ENCODE results near the gene NDC1. TPM values are rescaled to one million over a fixed set of nuclear protein-coding genes. Genes with fewer than 3 reads are reported as not detected.
"Not testable (repeated sequence)": the region's sequence is repeated elsewhere in the genome, so short reads cannot be mapped to it uniquely, and the experiment has no call there.

The NDC1 gene, protein sequence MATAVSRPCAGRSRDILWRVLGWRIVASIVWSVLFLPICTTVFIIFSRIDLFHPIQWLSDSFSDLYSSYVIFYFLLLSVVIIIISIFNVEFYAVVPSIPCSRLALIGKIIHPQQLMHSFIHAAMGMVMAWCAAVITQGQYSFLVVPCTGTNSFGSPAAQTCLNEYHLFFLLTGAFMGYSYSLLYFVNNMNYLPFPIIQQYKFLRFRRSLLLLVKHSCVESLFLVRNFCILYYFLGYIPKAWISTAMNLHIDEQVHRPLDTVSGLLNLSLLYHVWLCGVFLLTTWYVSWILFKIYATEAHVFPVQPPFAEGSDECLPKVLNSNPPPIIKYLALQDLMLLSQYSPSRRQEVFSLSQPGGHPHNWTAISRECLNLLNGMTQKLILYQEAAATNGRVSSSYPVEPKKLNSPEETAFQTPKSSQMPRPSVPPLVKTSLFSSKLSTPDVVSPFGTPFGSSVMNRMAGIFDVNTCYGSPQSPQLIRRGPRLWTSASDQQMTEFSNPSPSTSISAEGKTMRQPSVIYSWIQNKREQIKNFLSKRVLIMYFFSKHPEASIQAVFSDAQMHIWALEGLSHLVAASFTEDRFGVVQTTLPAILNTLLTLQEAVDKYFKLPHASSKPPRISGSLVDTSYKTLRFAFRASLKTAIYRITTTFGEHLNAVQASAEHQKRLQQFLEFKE
- total RNA-seq, result 10 to 100 TPM; 17.3 to 39.4 TPM

DNA sequence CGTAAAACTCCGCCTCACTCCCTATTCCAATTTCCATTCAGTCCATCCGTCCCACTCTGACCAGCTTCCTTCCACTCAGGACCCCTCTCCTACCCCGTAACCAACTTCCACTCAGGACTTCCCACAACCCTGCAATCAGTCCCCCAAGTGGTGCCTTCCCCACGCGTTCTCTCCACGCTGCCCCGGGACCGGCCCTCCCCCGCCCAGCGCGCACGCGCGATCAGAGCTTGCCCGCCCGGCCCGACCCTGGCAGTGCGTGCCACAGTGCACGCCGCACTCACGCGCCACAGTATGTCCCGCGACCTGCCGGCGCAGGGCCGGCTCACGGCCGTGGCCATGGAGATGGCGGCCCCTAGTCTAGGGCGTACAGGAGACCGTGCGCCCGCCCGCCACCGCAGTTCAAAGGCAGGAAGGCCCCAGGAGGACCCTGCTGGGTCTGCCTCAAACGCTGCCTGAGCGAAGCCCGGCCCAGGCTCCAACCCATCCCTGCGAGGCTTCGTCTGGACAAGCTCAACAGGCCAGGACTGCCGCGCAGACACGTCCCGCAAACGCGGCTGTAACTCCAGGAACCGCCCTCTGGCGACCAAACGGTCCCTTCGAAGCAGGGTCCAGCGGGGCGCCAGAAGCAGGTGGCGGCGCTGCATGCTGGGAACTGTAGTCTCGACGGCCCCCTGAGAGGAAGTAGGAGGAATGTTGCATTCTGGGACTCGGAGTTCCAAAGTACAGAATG is at the start of gene NDC1:
NDC1 (minus strand) TSS at position 373 of the 730 bp plus-strand sequence; CDS start at position 338, 35 bp downstream.
- H3K27me3 ChIP-seq, result no peaks in the 10 kb centered on the region
- H3K4me3 ChIP-seq, result peak within 1 kb of the TSS; percentile 96
- peak within 1 kb of the TSS; percentile 86 to 92 for H3K9ac ChIP-seq (ENCODE audit: low read depth in 2 of 2, low read length in 2 of 2)
- intact Hi-C loops (cut with DNase I), result no loop called here
- peak; percentile 96 for DNase-seq
- no peaks in the 10 kb centered on the region for H3K9me3 ChIP-seq
- TF ChIP-seq, protein P1, sequence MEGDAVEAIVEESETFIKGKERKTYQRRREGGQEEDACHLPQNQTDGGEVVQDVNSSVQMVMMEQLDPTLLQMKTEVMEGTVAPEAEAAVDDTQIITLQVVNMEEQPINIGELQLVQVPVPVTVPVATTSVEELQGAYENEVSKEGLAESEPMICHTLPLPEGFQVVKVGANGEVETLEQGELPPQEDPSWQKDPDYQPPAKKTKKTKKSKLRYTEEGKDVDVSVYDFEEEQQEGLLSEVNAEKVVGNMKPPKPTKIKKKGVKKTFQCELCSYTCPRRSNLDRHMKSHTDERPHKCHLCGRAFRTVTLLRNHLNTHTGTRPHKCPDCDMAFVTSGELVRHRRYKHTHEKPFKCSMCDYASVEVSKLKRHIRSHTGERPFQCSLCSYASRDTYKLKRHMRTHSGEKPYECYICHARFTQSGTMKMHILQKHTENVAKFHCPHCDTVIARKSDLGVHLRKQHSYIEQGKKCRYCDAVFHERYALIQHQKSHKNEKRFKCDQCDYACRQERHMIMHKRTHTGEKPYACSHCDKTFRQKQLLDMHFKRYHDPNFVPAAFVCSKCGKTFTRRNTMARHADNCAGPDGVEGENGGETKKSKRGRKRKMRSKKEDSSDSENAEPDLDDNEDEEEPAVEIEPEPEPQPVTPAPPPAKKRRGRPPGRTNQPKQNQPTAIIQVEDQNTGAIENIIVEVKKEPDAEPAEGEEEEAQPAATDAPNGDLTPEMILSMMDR (IDR thresholded peaks at IDR 0.05), result no peak
- peak within 1 kb of the TSS; percentile 97 for H3K27ac ChIP-seq
- H3K36me3 ChIP-seq, result no peaks in the 10 kb centered on the region
- H3K4me1 ChIP-seq, result peaks cover 2% of the 10 kb centered on the region

DNA sequence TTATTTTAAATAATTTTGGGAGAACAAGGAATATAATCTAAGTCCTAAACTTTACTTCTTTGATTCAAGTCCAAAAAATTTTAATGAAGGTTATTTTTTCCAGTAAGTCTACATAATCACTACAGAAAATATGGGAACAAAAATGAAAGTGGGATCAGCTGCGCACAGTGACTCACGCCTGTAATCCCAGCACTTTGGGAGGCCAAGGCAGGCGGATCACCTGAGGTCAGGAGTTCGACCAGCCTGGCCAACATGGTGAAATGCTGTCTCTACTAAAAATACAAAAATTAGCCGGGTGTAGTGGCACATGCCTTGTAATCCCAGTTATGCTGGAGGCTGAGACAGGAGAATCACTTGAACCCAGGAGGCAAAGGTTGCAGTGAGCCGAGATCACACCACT is 45.5 kb upstream of the NDC1 start:
- H3K27me3 ChIP-seq; H3K36me3 ChIP-seq; H3K4me3 ChIP-seq; H3K9ac ChIP-seq (ENCODE audit: low read depth in 2 of 2, low read length in 2 of 2); intact Hi-C loops (cut with DNase I); H3K27ac ChIP-seq; H3K4me1 ChIP-seq; H3K9me3 ChIP-seq; DNase-seq: not testable (repeated sequence)

DNA sequence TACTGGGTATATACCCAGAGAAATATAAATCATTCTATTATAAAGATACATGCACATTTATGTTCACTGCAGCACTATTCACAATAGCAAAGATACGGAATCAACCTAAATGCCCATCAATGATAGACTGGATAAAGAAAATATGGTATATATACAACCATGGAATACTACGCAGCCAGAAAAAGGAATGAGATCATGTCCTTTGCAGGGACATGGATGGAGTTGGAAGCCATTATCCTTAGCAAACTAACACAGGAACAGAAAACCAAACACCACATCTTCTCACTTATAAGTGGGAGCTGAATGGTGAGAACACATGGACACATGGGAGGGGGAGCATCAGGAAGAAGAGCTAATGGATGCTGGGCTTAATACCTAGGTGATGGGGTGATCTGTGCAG is 43.8 kb upstream of the NDC1 start:
- H3K27ac ChIP-seq; H3K4me3 ChIP-seq; H3K36me3 ChIP-seq; intact Hi-C loops (cut with DNase I); H3K9me3 ChIP-seq; H3K4me1 ChIP-seq; H3K27me3 ChIP-seq; DNase-seq; H3K9ac ChIP-seq (ENCODE audit: low read depth in 2 of 2, low read length in 2 of 2): not testable (repeated sequence)

DNA sequence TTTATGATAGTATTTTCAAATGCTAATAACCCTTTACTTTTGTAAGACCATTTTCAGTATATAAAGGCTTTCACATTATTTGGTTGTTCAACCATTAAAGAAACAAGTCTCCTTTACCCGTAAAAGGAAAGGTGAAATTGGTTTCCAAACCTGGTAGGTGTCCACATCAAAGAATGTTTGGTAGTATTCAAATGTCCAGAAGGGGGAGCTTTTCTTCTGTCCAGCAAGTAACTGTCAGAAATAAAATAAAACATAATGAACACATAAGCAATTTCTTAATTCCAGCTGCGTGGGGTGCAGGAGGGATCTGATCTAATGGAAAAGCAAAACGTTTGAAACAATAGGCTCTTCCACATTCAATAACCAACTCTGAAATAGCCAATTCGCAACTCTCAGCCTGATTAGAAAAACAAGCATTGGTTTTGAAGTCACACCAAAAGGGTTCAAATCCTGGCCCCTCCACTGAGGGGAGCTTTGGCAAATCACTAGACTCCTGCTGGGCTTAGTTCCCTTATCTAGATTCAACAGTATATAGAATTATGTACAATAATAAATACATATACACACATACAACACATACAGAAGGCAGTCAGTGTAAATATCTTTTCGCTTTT is 40.5 kb upstream of the NDC1 start:
- Histone ChIP-seq H3K27me3 (no peaks in the 10 kb centered on the region), H3K9me3 (no peaks in the 10 kb centered on the region), H3K27ac (no peak overlapping the region), H3K4me3 (no peak overlapping the region), H3K9ac (ENCODE audit: low read depth in 2 of 2, low read length in 2 of 2) (no peak overlapping the region), H3K36me3 (no peaks in the 10 kb centered on the region), H3K4me1 (no peaks in the 10 kb centered on the region)
- TF ChIP-seq, protein P1 (IDR thresholded peaks at IDR 0.05), result peak; percentile 48
- intact Hi-C loops (cut with DNase I), result loop anchor here (5.0 kb wide), 2 partner anchors 69 to 84 kb away; partner anchors contain the start of genes IFT25 and LRRC42
- no peak for DNase-seq

DNA sequence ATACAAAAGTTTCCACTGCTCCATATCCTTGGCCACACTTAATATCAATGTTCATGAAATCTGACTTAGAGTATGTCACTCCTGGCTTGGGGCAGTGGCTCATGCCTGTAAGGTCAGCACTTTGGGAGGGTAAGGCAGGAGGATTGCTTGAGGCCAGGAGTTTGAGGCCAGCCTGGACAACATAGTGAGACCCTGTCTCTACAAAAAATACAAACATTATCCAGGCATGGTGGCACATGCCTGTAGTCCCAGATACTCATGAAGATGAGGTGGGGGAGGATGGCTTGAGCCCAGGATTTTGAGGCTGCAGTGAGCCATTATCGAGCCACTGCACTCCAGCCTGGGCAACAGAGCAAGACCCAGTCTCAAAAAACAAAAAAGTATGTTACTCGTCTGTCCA is 37.1 kb upstream of the NDC1 start:
- not testable (repeated sequence) for DNase-seq; H3K4me3 ChIP-seq; H3K9me3 ChIP-seq; H3K27ac ChIP-seq; H3K27me3 ChIP-seq; H3K4me1 ChIP-seq; H3K9ac ChIP-seq (ENCODE audit: low read depth in 2 of 2, low read length in 2 of 2); H3K36me3 ChIP-seq
- intact Hi-C loops (cut with DNase I), result loop anchor here (5.0 kb wide), 2 partner anchors 72 to 87 kb away; partner anchors contain the start of genes IFT25 and LRRC42

DNA sequence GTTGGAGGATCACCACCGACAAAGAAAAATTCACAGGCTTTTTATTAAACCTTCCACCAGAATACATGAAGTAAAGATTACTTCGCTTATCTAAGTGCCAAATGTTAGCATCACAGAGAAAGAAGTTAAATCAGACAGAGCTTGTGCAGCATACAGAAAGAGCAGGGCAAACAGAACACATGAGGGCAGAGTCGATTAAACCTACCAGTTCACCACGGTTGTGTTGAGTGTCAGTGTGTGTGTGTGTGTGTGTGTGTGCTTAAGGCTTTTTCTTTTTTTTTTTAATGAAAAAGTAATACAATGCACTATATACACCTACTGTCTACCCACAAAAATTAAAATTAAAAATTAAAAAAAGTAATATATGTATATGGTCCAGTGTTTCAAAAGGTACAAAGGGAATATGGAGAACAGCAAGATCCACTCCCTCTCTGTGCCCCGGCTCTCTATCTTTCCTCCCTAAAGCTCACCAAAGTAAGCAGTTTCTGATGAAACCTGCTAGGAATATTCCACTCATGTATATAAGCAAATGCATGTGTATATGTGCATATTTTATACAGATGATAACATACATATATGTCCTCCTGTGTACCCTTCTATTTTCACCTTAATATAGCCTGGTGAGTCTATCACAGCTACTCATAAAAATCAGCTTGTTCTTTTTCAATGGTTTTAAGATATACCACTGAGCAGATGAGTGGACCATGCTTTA is 33.8 kb upstream of the NDC1 start:
- H3K4me1 ChIP-seq, result no peaks in the 10 kb centered on the region
- H3K27me3 ChIP-seq, result no peaks in the 10 kb centered on the region
- H3K27ac ChIP-seq, result no peak overlapping the region
- H3K36me3 ChIP-seq, result peaks cover 7% of the 10 kb centered on the region
- no peak for DNase-seq
- intact Hi-C loops (cut with DNase I), result no loop called here
- H3K9ac ChIP-seq (ENCODE audit: low read depth in 2 of 2, low read length in 2 of 2), result no peak overlapping the region
- H3K9me3 ChIP-seq, result no peaks in the 10 kb centered on the region
- TF ChIP-seq, protein P1 (IDR thresholded peaks at IDR 0.05), result no peak
- H3K4me3 ChIP-seq, result no peak overlapping the region

Measured in colonic mucosa (tissue), 4 donors.